Measurements from ENCODE around the gene XYLT1. TPM values are rescaled to one million over a fixed set of nuclear protein-coding genes. Genes with fewer than 3 reads are reported as not detected.

XYLT1 gene
- polyA plus RNA-seq, 1 of the 3 experiments (the other 2 are of a cell fraction), result 17.6 TPM

DNA sequence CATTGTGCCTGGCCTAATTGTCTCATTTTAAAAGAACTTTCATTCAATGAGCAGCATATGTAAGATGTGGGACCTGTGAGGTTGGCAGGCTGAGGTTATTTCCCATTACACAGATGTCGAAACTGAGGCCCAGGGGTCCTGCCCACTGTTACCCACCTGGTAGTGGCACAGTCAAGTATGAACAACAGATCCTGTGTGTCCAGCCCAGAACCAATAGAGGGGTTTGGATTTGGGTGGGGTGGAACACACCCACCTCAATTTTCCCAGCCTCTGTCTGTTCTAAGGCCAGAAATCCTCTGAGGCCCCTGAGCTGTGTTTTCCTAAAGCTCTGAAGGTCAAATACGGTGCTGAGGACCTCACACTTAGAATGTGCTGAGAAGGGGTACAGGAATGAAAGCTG, 179.5 kb downstream of the XYLT1 start:
- no peaks in the 10 kb centered on the region for H3K9me2 ChIP-seq
- no peak for TF ChIP-seq RCOR1 (IDR thresholded peaks at IDR 0.05; ENCODE audit: low read length)
- no peak for TF ChIP-seq GATA2 (CRISPR knock-in tag; IDR thresholded peaks at IDR 0.05)
- no peak for TF ChIP-seq TEAD4 (IDR thresholded peaks at IDR 0.05; ENCODE audit: borderline replicate concordance, insufficient read depth)
- TF ChIP-seq, protein P1, sequence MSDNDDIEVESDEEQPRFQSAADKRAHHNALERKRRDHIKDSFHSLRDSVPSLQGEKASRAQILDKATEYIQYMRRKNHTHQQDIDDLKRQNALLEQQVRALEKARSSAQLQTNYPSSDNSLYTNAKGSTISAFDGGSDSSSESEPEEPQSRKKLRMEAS (IDR thresholded peaks at IDR 0.05; ENCODE audit: low read depth), result no peak
- TF ChIP-seq TAF1 (IDR thresholded peaks at IDR 0.05; ENCODE audit: borderline replicate concordance, low read depth, low read length), result no peak
- TF ChIP-seq MEF2A (IDR thresholded peaks at IDR 0.05; ENCODE audit: borderline replicate concordance, low read depth), result no peak
- no peak for TF ChIP-seq NRF1 (IDR thresholded peaks at IDR 0.05; ENCODE audit: low read depth, low read length)
- TF ChIP-seq CHD2 (IDR thresholded peaks at IDR 0.05; ENCODE audit: low read length, partially characterized antibody), result no peak
- no peak for TF ChIP-seq USF1 (IDR thresholded peaks at IDR 0.05; ENCODE audit: borderline replicate concordance, low read depth)
- TF ChIP-seq POLR2AphosphoS5 (IDR thresholded peaks at IDR 0.05; ENCODE audit: low read depth, low read length), result no peak
- TF ChIP-seq, protein P2, sequence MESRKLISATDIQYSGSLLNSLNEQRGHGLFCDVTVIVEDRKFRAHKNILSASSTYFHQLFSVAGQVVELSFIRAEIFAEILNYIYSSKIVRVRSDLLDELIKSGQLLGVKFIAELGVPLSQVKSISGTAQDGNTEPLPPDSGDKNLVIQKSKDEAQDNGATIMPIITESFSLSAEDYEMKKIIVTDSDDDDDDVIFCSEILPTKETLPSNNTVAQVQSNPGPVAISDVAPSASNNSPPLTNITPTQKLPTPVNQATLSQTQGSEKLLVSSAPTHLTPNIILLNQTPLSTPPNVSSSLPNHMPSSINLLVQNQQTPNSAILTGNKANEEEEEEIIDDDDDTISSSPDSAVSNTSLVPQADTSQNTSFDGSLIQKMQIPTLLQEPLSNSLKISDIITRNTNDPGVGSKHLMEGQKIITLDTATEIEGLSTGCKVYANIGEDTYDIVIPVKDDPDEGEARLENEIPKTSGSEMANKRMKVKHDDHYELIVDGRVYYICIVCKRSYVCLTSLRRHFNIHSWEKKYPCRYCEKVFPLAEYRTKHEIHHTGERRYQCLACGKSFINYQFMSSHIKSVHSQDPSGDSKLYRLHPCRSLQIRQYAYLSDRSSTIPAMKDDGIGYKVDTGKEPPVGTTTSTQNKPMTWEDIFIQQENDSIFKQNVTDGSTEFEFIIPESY (IDR thresholded peaks at IDR 0.05; ENCODE audit: borderline replicate concordance, low read depth), result no peak
- TF ChIP-seq RXRA (IDR thresholded peaks at IDR 0.05; ENCODE audit: borderline replicate concordance, low read depth), result no peak
- TF ChIP-seq YY1 (IDR thresholded peaks at IDR 0.05; ENCODE audit: low read depth), result no peak
- no peak for TF ChIP-seq NFIC (IDR thresholded peaks at IDR 0.05; ENCODE audit: borderline replicate concordance)
- no peak for TF ChIP-seq JUND (IDR thresholded peaks at IDR 0.05)
- H4K20me1 ChIP-seq (ENCODE audit: insufficient read depth), result peaks cover 99% of the 10 kb centered on the region
- DNase-seq, result no peak
- 84% methylated on average over 2 of the region's 2 CpGs for WGBS (ENCODE audit: low lambda C conversion rate)
- peaks cover 0 to 6% of the 10 kb centered on the region in 2 experiments for H3K36me3 ChIP-seq (replicated peaks in 1 of 2; ENCODE audit: control insufficient read depth in 1 of 2, insufficient read depth in 2 of 2, low read length in 1 of 2)
- H3K27me3 ChIP-seq (ENCODE audit: insufficient read depth), result no peaks in the 10 kb centered on the region
- peaks cover 99% of the 10 kb centered on the region for H3K79me2 ChIP-seq (ENCODE audit: insufficient read depth)
- no peak overlapping the region for H3K9ac ChIP-seq
- no peak overlapping the region for H3K4me3 ChIP-seq (ENCODE audit: low read depth in 2 of 2, low read length in 1 of 2)
- ChIA-PET CTCF (interaction anchor here (1.1 to 1.3 kb wide), 2 partner anchors 12 to 41 kb away, joined by 3 to 7 read pairs; no protein-coding TSS in a partner anchor), POLR2A (no interaction called here)
- H2AFZ ChIP-seq (ENCODE audit: low read depth), result no peak overlapping the region
- H3K27ac ChIP-seq (ENCODE audit: low read depth in 2 of 2, low read length in 1 of 2), result no peak overlapping the region
- H3K9me3 ChIP-seq, result no peaks in the 10 kb centered on the region
- no peak overlapping the region for H3K4me2 ChIP-seq
- peaks cover 18% of the 10 kb centered on the region for H3F3A ChIP-seq (replicated peaks; ENCODE audit: insufficient read depth)
- H3K4me1 ChIP-seq (ENCODE audit: control insufficient read depth in 1 of 2, insufficient read depth in 2 of 2, low read depth in 1 of 2, low read length in 1 of 2), result peaks cover 0 to 21% of the 10 kb centered on the region in 2 experiments; a peak in 1 of 4 replicates

All from SK-N-SH (cell line).